ENCODE data around the gene RGMA.

Gene RGMA

GRCh38 chr15:93005133-93005532, 83.9 kb downstream of the RGMA start:
- no peak for DNase-seq

GRCh38 chr15:93001881-93002280, 87.1 kb downstream of the RGMA start:
- no peak for DNase-seq

GRCh38 chr15:93001156-93001555, 87.9 kb downstream of the RGMA start:
- DNase-seq = no peak

- DNase-seq = no peak
Measured at GRCh38 chr15:92997821-92998220, 91.2 kb downstream of the RGMA start.

- DNase-seq = no peak
Measured at GRCh38 chr15:92992720-92993119, 96.3 kb downstream of the RGMA start.

- no peak for DNase-seq
Measured at GRCh38 chr15:92990031-92990430, 99.0 kb downstream of the RGMA start.

- no peak for DNase-seq
Measured at GRCh38 chr15:92989470-92989869, 99.5 kb downstream of the RGMA start.
